Measurements from ENCODE around the gene LAMB4. TPM values are rescaled to one million over a fixed set of nuclear protein-coding genes. Genes with fewer than 3 reads are reported as not detected.

Gene LAMB4
- total and polyA plus RNA-seq, 8 donors, result 0.22 to 0.78 (median 0.50) TPM

GRCh38 chr7:107980671-107981190 lies 149.4 kb downstream of the LAMB4 start:
- Histone ChIP-seq H3K9me3 (no peaks in the 10 kb centered on the region), H3K4me1 (no peaks in the 10 kb centered on the region), H3K36me3 (peaks cover 0 to 32% (median 23%) of the 10 kb centered on the region in 3 donors), H3K4me3 (no peak overlapping the region), H3K27me3 (no peaks in the 10 kb centered on the region), H3K27ac (no peak overlapping the region)
- 97% methylated on average over 8 of the region's 8 CpGs for WGBS, 2 donors
- no peak for TF ChIP-seq CTCF (IDR thresholded peaks at IDR 0.05)
- intact Hi-C loops (cut with DNase I), result no loop called here
- no peak for FAIRE-seq
- ATAC-seq, result no peak
- DNase-seq, result no peak

GRCh38 chr7:107980171-107980570 lies 150.0 kb downstream of the LAMB4 start:
- no peak overlapping the region for H3K27ac ChIP-seq
- 95 to 97% methylated on average over 3 of the region's 3 CpGs for whole genome bisulfite sequencing, 2 donors
- no peak for DNase-seq
- H3K36me3 ChIP-seq, result peaks cover 0 to 36% (median 22%) of the 10 kb centered on the region in 3 donors
- no peak for TF ChIP-seq CTCF (IDR thresholded peaks at IDR 0.05)
- FAIRE-seq, result no peak
- no peak for ATAC-seq
- H3K4me1 ChIP-seq, result no peaks in the 10 kb centered on the region
- no peaks in the 10 kb centered on the region for H3K27me3 ChIP-seq
- intact Hi-C loops (cut with DNase I), result no loop called here
- no peak overlapping the region for H3K4me3 ChIP-seq
- H3K9me3 ChIP-seq, result no peaks in the 10 kb centered on the region

GRCh38 chr7:107978815-107979408 lies 151.2 kb downstream of the LAMB4 start:
- intact Hi-C loops (cut with DNase I), result no loop called here
- FAIRE-seq, result no peak

GRCh38 chr7:107977048-107977447 lies 153.1 kb downstream of the LAMB4 start:
- Histone ChIP-seq H3K36me3 (peaks cover 0 to 44% (median 26%) of the 10 kb centered on the region in 3 donors), H3K27ac (no peak overlapping the region), H3K27me3 (no peaks in the 10 kb centered on the region), H3K4me3 (no peak overlapping the region), H3K9me3 (no peaks in the 10 kb centered on the region), H3K4me1 (peaks cover 0 to 7% (median 4%) of the 10 kb centered on the region in 3 donors)
- no peak for FAIRE-seq
- DNase-seq, result no peak
- 80 to 94% methylated on average over 4 of the region's 4 CpGs for WGBS, 2 donors
- ATAC-seq, result no peak
- no peak for TF ChIP-seq CTCF (IDR thresholded peaks at IDR 0.05)
- intact Hi-C loops (cut with DNase I), result no loop called here

More at GRCh38 chr7:107978815-107979408, 151.2 kb downstream of the LAMB4 start:
- H3K9me3 ChIP-seq, result no peaks in the 10 kb centered on the region
- ATAC-seq (no peak), DNase-seq (no peak)
- no peak overlapping the region for H3K4me3 ChIP-seq
- no peaks in the 10 kb centered on the region for H3K4me1 ChIP-seq
- TF ChIP-seq CTCF (IDR thresholded peaks at IDR 0.05), result no peak
- WGBS, 2 donors, result 90 to 92% methylated on average over 5 of the region's 5 CpGs
- no peaks in the 10 kb centered on the region for H3K27me3 ChIP-seq
- no peak overlapping the region for H3K27ac ChIP-seq
- peaks cover 0 to 44% (median 25%) of the 10 kb centered on the region in 3 donors for H3K36me3 ChIP-seq

GRCh38 chr7:107976620-107977019 lies 153.5 kb downstream of the LAMB4 start:
- no peak for TF ChIP-seq CTCF (IDR thresholded peaks at IDR 0.05)
- no peak for DNase-seq
- no peak for ATAC-seq
- Histone ChIP-seq H3K9me3 (no peaks in the 10 kb centered on the region), H3K4me3 (no peak overlapping the region), H3K4me1 (peaks cover 0 to 7% (median 4%) of the 10 kb centered on the region in 3 donors), H3K27ac (no peak overlapping the region), H3K27me3 (no peaks in the 10 kb centered on the region), H3K36me3 (peaks cover 0 to 44% (median 26%) of the 10 kb centered on the region in 3 donors)
- FAIRE-seq, result no peak
- 97 to 100% methylated on average over 1 of the region's 1 CpG for WGBS, 2 donors
- intact Hi-C loops (cut with DNase I), result no loop called here

All from pancreas (tissue), 10 donors.